AG04450 (cell line): ENCODE data around the gene KRT17. TPM values are rescaled to one million over a fixed set of nuclear protein-coding genes. Genes with fewer than 3 reads are reported as not detected.

Experiments
- CTCF ChIA-PET: fragments of 300-600, 350-600 bp; formaldehyde crosslinking; extraction: SDS; loops from one replicate; lab custom pipeline; 2022; ENCODE audit warnings: antibody characterized with exemption, inconsistent platforms; lab: Charles Lee
- POLR2A ChIA-PET: fragments of 350-600 bp; formaldehyde crosslinking; extraction: SDS; loops from one replicate; lab custom pipeline; 2021; ENCODE audit warnings: antibody characterized with exemption, inconsistent platforms; lab: Yijun Ruan, JAX
- DNase-seq: peaks from one replicate; pipeline ENCODE4 v3.0.0-alpha.2; 2011; ENCODE audit warnings: low read depth, low spot score
- H3K27ac ChIP-seq: one replicate; pipeline ENCODE4 v1.5.1; 2012; ENCODE audit warnings: low read depth, low read length, control low read depth
- H3K27me3 ChIP-seq: one replicate; pipeline ENCODE4 v1.6.0; 2012; ENCODE audit warnings: low read length; ENCODE audit not compliant: control insufficient read depth, insufficient read depth
- H3K4me3 ChIP-seq: 2 replicates; pipeline ENCODE4 v1.5.1; 2011; ENCODE audit warnings: mild to moderate bottlenecking, low read depth, low read length, control low read depth
- H3K9me3 ChIP-seq: 2 replicates; pipeline ENCODE4 v1.5.1; 2012; ENCODE audit warnings: low read length; ENCODE audit not compliant: control insufficient read depth, insufficient read depth
- CTCF ChIP-seq: IDR thresholded peaks from 2 replicates; pipeline ENCODE4 v1.5.1; 2011; ENCODE audit warnings: low read depth, low read length, control low read depth, inconsistent platforms
- polyA plus RNA-seq: library from polyadenylated mRNA; depleted of rRNA; stranded (reverse); fragments of >200 nt; gene quantifications from 2 replicates; pipeline ENCODE4 v1.2.3, GENCODE V29; 2011

The KRT17 gene
- polyA plus RNA-seq, 1 experiment: 2.8 TPM

DNA sequence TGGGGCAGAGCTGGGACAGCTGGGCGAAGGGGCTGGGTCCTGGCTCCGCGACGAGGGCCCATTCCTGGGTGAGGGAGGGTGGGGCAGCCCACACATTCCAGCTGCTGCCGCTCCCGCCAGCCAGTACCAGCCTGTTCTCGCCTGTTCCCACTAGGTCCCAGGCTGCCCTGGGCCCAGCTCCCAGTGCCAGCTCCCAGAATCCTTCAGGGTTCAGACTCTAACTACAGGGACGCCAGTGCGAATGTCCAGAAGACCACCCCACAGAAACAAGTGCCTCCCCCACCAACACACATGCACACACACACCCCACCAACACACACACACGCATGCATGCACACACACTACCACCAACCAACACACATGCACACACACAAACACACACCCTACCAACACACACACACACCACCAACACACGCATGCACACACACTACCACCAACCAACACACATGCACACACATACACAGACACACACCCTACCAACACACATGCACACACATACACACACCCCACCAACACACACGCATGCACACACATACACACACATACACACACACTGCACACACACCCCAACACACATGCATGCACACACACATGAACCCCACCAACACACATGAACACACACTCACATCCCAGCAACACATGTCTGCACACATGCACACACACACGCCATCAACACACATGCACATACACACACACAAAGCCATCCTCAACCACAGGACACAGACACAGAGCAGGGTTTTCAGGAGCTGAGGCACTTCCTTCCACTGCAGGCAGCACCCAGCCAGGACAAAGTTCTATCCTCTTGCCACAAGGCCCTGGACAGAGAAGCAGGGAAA, 27.5 kb upstream of the KRT17 start:
- Histone ChIP-seq H3K27ac (no peak overlapping the region), H3K4me3 (no peak overlapping the region), H3K27me3 (peaks cover 3% of the 10 kb centered on the region), H3K9me3 (no peaks in the 10 kb centered on the region)
- ChIA-PET CTCF (interaction anchor here (1.1 to 10.4 kb wide), 3 partner anchors 12 to 796 kb away, joined by 5 to 285 read pairs (median 251); no protein-coding TSS in a partner anchor), POLR2A (no interaction called here)
- TF ChIP-seq CTCF: no peak
- DNase-seq: no peak

- peaks cover 3% of the 10 kb centered on the region for H3K27me3 ChIP-seq
- no peak overlapping the region for H3K4me3 ChIP-seq
- POLR2A ChIA-PET: no interaction called here
- H3K27ac ChIP-seq: no peak overlapping the region
- no peak for TF ChIP-seq CTCF
- CTCF ChIA-PET: interaction anchor here (0.6 to 10.4 kb wide), 4 partner anchors 13 to 795 kb away, joined by 4 to 285 read pairs (median 128); no protein-coding TSS in a partner anchor
- no peaks in the 10 kb centered on the region for H3K9me3 ChIP-seq
- no peak for DNase-seq
Observed at GRCh38 chr17:41650794-41651624, 26.6 kb upstream of the KRT17 start.

DNA sequence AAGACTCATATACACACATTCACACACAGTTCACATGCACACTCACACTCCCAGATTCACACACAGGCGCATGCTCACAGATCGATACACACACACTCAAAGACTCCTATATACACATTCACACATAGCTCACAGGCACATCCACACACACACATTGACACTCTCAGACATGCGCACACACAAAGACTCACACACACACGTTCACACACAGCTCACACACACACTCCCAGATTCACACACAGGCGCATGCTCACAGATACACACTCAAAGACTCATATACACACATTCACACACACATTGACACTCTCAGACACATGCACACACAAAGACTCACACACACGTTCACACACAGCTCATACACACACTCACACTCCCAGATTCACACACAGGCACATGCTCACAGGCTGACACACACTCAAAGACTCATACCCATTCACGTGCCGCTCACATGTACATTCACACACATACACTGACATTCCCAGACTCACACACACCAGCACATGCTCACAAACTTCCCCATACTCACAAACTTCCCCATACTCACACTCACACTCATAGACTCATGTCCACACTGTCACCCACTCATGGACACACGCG, 25.6 kb upstream of the KRT17 start:
- ChIA-PET CTCF (interaction anchor here (1.3 to 10.4 kb wide), 10 partner anchors 14 to 847 kb away, joined by 6 to 285 read pairs (median 14); no protein-coding TSS in a partner anchor), POLR2A (no interaction called here)
- no peak for TF ChIP-seq CTCF
- Histone ChIP-seq H3K4me3 (no peak overlapping the region), H3K9me3 (no peaks in the 10 kb centered on the region), H3K27ac (no peak overlapping the region), H3K27me3 (peaks cover 3% of the 10 kb centered on the region)
- no peak for DNase-seq

- ChIA-PET CTCF (interaction anchor here (0.5 to 10.4 kb wide), 121 partner anchors 9 to 1099 kb away, joined by 3 to 285 read pairs (median 4); partner anchors contain the start of genes EIF1, KRT10, KRT12 and KRT17), POLR2A (interaction anchor here (0.6 to 1.0 kb wide), 6 partner anchors 14 to 1001 kb away, joined by 3 to 6 read pairs (median 3); partner anchors contain the start of genes EIF1 and SMARCE1)
- peak; percentile 61 for DNase-seq
- H3K27me3 ChIP-seq: peaks cover 3% of the 10 kb centered on the region
- H3K27ac ChIP-seq: peak overlapping the region; percentile 47
- peak; percentile 93 for TF ChIP-seq CTCF
- no peaks in the 10 kb centered on the region for H3K9me3 ChIP-seq
- peak overlapping the region; percentile 55 for H3K4me3 ChIP-seq
Observed at GRCh38 chr17:41648411-41649195, 24.2 kb upstream of the KRT17 start.
